Activated CD8-positive, alpha-beta memory T cell treated with anti-CD3 and anti-CD28 coated beads for 24 hours (primary cell): Measurements from ENCODE around the gene MAP2K3.
"Not testable (repeated sequence)": the region's sequence is repeated elsewhere in the genome, so short reads cannot be mapped to it uniquely, and the experiment has no call there.

Source experiments
- DNase-seq: peaks from one replicate; pipeline ENCODE4 v3.0.0-alpha.2; 2020

MAP2K3 gene

GRCh38 chr17:21298056-21298982, 13.8 kb downstream of the MAP2K3 start:
- no peak for DNase-seq

GRCh38 chr17:21298983-21299519, 14.5 kb downstream of the MAP2K3 start:
- no peak for DNase-seq

GRCh38 chr17:21299981-21300600, 15.6 kb downstream of the MAP2K3 start:
- DNase-seq = no peak

- no peak for DNase-seq
These were observed 16.4 kb downstream of the MAP2K3 start for GRCh38 chr17:21300601-21301571.

- DNase-seq = no peak
These were observed 17.4 kb downstream of the MAP2K3 start for GRCh38 chr17:21301593-21302550.

- no peak for DNase-seq
These were observed 18.4 kb downstream of the MAP2K3 start for GRCh38 chr17:21302711-21303425.

- no peak for DNase-seq
These were observed 19.0 kb downstream of the MAP2K3 start for GRCh38 chr17:21303441-21304065.

GRCh38 chr17:21304091-21304490, 19.6 kb downstream of the MAP2K3 start:
- DNase-seq = no peak

GRCh38 chr17:21304551-21305151, 20.1 kb downstream of the MAP2K3 start:
- not testable (repeated sequence) for DNase-seq

- not testable (repeated sequence) for DNase-seq
These were observed 21.1 kb downstream of the MAP2K3 start for GRCh38 chr17:21305431-21306180.

- DNase-seq = not testable (repeated sequence)
These were observed 22.2 kb downstream of the MAP2K3 start for GRCh38 chr17:21306611-21307272.

GRCh38 chr17:21307273-21307625, 22.7 kb downstream of the MAP2K3 start:
- DNase-seq = not testable (repeated sequence)

- not testable (repeated sequence) for DNase-seq
These were observed 24.4 kb downstream of the MAP2K3 start for GRCh38 chr17:21308931-21309381.

GRCh38 chr17:21310061-21310765, 25.7 kb downstream of the MAP2K3 start:
- DNase-seq = not testable (repeated sequence)

GRCh38 chr17:21310766-21311602, 26.5 kb downstream of the MAP2K3 start:
- DNase-seq = not testable (repeated sequence)

- DNase-seq = no peak
These were observed 28.8 kb downstream of the MAP2K3 start for GRCh38 chr17:21313320-21313719.

- not testable (repeated sequence) for DNase-seq
These were observed 29.2 kb downstream of the MAP2K3 start for GRCh38 chr17:21313761-21314160.
